HEK293T (cell line): Measurements from ENCODE around the gene TRAPPC2.

Experiments
- ARNT ChIP-seq: fragments of 450-650 bp; IDR thresholded peaks from 2 replicates; pipeline ENCODE4 v1.6.1; 2017; ENCODE audit warnings: mild to moderate bottlenecking
- BHLHE40 ChIP-seq: fragments of 450-650 bp; IDR thresholded peaks from 2 replicates; pipeline ENCODE4 v1.6.1; 2016; ENCODE audit warnings: mild to moderate bottlenecking, moderate library complexity, borderline replicate concordance
- FOXA1 ChIP-seq: fragments of 450-650 bp; IDR thresholded peaks from 2 replicates; pipeline ENCODE4 v1.6.1; 2016; ENCODE audit warnings: mild to moderate bottlenecking
- FOXK2 ChIP-seq: fragments of 450-650 bp; IDR thresholded peaks from 2 replicates; pipeline ENCODE4 v1.6.1; 2016; ENCODE audit warnings: mild to moderate bottlenecking
- FOXM1 ChIP-seq: fragments of 450-650 bp; IDR thresholded peaks from 2 replicates; pipeline ENCODE4 v1.6.1; 2017; ENCODE audit warnings: mild to moderate bottlenecking, borderline replicate concordance
- HDGF ChIP-seq: fragments of 450-650 bp; IDR thresholded peaks from 2 replicates; pipeline ENCODE4 v1.6.1; 2017; ENCODE audit warnings: antibody characterized with exemption, borderline replicate concordance
- SP1 ChIP-seq: fragments of 450-650 bp; IDR thresholded peaks from 2 replicates; pipeline ENCODE4 v1.6.1; 2017
- SUZ12 ChIP-seq: fragments of 450-650 bp; IDR thresholded peaks from 2 replicates; pipeline ENCODE4 v1.6.1; 2016; ENCODE audit warnings: mild to moderate bottlenecking
- TARDBP ChIP-seq: fragments of 450-650 bp; IDR thresholded peaks from 2 replicates; pipeline ENCODE4 v1.6.1; 2016

GRCh38 chrX:13702111-13702789, 32.2 kb downstream of the TRAPPC2 start:
- TF ChIP-seq BHLHE40 (no peak), TARDBP (no peak), SP1 (no peak), ARNT (no peak), FOXK2 (no peak), HDGF (no peak), FOXM1 (no peak), SUZ12 (no peak), FOXA1 (no peak)
